Neural progenitor cell (in vitro differentiated cells): ENCODE measurements around the gene IFITM10. TPM values are rescaled to one million over a fixed set of nuclear protein-coding genes. Genes with fewer than 3 reads are reported as not detected.

Experiments
- DNase-seq: peaks from one replicate; pipeline ENCODE4 v3.0.0-alpha.2; 2016; ENCODE audit warnings: low spot score
- H2AFZ ChIP-seq: fragments of 200-600 bp; sonication (generic); replicated peaks from 2 replicates; pipeline ENCODE4 v1.6.1; 2016; ENCODE audit warnings: antibody characterized with exemption
- H3F3A ChIP-seq: fragments of 200-600 bp; sonication (generic); 2 replicates; pipeline ENCODE4 v1.6.1; 2016; ENCODE audit warnings: antibody characterized with exemption, low read depth
- H3K27ac ChIP-seq: fragments of 200-600 bp; sonication (generic); 2 replicates; pipeline ENCODE4 v1.5.1; 2016; ENCODE audit warnings: mild to moderate bottlenecking
- H3K27me3 ChIP-seq: fragments of 200-600 bp; sonication (generic); 2 replicates; pipeline ENCODE4 v1.6.1; 2016; ENCODE audit warnings: mild to moderate bottlenecking, moderate library complexity
- H3K36me3 ChIP-seq: fragments of 200-600 bp; sonication (generic); 2 replicates; pipeline ENCODE4 v1.5.1; 2016
- H3K4me1 ChIP-seq: fragments of 200-600 bp; sonication (generic); 2 replicates; pipeline ENCODE4 v1.6.1; 2016; ENCODE audit warnings: mixed run types
- H3K4me2 ChIP-seq: fragments of 200-600 bp; sonication (generic); 2 replicates; pipeline ENCODE4 v1.6.1; 2016
- H3K4me3 ChIP-seq: fragments of 200-600 bp; sonication (generic); 2 replicates; pipeline ENCODE4 v1.5.1; 2016
- H3K79me2 ChIP-seq: fragments of 200-600 bp; sonication (generic); 2 replicates; pipeline ENCODE4 v1.6.1; 2016; ENCODE audit warnings: low read depth
- H3K9ac ChIP-seq: fragments of 200-600 bp; sonication (generic); 2 replicates; pipeline ENCODE4 v1.6.1; 2016
- H3K9me3 ChIP-seq: fragments of 200-600 bp; sonication (generic); 2 replicates; pipeline ENCODE4 v1.5.1; 2016; ENCODE audit warnings: low read depth
- H4K20me1 ChIP-seq: fragments of 200-600 bp; sonication (generic); 2 replicates; pipeline ENCODE4 v1.6.1; 2016; ENCODE audit warnings: low read depth
- H3K27ac Mint-ChIP-seq: 3 replicates; pipeline ENCODE4 v1.8.0; 2021; ENCODE audit warnings: mixed read lengths
- H3K27me3 Mint-ChIP-seq: 2 replicates; pipeline ENCODE4 v1.8.0; 2022; ENCODE audit warnings: low read depth, mild to moderate bottlenecking, inconsistent platforms, moderate library complexity, mixed read lengths; ENCODE audit not compliant: insufficient read depth
- H3K36me3 Mint-ChIP-seq: 3 replicates; pipeline ENCODE4 v1.8.0; 2021; ENCODE audit warnings: mixed read lengths
- H3K4me1 Mint-ChIP-seq: 3 replicates; pipeline ENCODE4 v1.8.0; 2021; ENCODE audit warnings: mixed read lengths
- H3K4me3 Mint-ChIP-seq: 3 replicates; pipeline ENCODE4 v1.8.0; 2021; ENCODE audit warnings: mild to moderate bottlenecking, moderate library complexity, mixed read lengths
- H3K9me3 Mint-ChIP-seq: 3 replicates; pipeline ENCODE4 v1.8.0; 2020; ENCODE audit warnings: mixed read lengths
- EZH2 ChIP-seq: fragments of 200-600 bp; sonication (generic); IDR thresholded peaks from 2 replicates; pipeline ENCODE4 v1.6.1; 2017; ENCODE audit warnings: antibody characterized with exemption, mild to moderate bottlenecking, moderate library complexity
- EZH2phosphoT487 ChIP-seq: fragments of 200-600 bp; sonication (generic); IDR thresholded peaks from 2 replicates; pipeline ENCODE4 v1.6.1; 2017; ENCODE audit warnings: antibody characterized with exemption
- total RNA-seq: library from RNA; depleted of rRNA; stranded (reverse); fragments of >200 nt; gene quantifications from 2 replicates; pipeline ENCODE4 v1.2.3, GENCODE V29; 2015; ENCODE audit warnings: low replicate concordance
- TF ChIP-seq, protein P1 (sequence below): fragments of 200-600 bp; sonication (generic); IDR thresholded peaks from 2 replicates; pipeline ENCODE4 v1.5.1; 2017; ENCODE audit warnings: antibody characterized with exemption, mild to moderate bottlenecking

IFITM10 gene
- total RNA-seq, 1 donor from 2014 or later = not detected

DNA sequence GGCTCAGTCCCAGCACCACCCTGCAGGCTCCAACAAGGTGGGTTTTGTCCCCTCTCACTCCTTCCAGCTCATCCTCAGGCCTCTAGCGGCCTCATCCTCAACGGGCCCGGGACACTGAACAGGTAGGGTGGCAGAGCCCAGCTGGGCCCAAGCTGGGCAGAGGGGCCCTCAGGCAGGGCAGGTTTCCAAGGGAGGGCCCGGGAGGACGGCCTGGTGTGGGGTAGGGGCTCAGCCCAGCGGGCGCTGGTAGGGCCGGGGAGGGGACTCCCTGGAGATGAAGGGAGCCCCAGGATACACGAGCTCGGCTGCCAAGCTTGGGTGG is 2.5 kb upstream of the IFITM10 start:
- Mint-ChIP-seq H3K27me3 (peaks cover 17% of the 10 kb centered on the region), H3K4me3 (no peak overlapping the region), H3K36me3 (no peaks in the 10 kb centered on the region), H3K4me1 (peaks cover 12% of the 10 kb centered on the region), H3K27ac (no peak overlapping the region), H3K9me3 (no peaks in the 10 kb centered on the region)
- H3K9ac ChIP-seq = no peak overlapping the region
- no peak overlapping the region for H3K27ac ChIP-seq
- H4K20me1 ChIP-seq = peaks cover 8% of the 10 kb centered on the region
- H3K4me1 ChIP-seq = peaks cover 18% of the 10 kb centered on the region
- no peaks in the 10 kb centered on the region for H3K79me2 ChIP-seq
- H2AFZ ChIP-seq = no peak overlapping the region
- peaks cover 29% of the 10 kb centered on the region for H3K27me3 ChIP-seq
- no peaks in the 10 kb centered on the region for H3K9me3 ChIP-seq
- DNase-seq = peak; percentile 32
- no peak overlapping the region for H3K4me2 ChIP-seq
- H3K36me3 ChIP-seq = no peaks in the 10 kb centered on the region
- H3K4me3 ChIP-seq = no peak overlapping the region
- TF ChIP-seq EZH2 = no peak
- H3F3A ChIP-seq = peaks cover 6% of the 10 kb centered on the region

DNA sequence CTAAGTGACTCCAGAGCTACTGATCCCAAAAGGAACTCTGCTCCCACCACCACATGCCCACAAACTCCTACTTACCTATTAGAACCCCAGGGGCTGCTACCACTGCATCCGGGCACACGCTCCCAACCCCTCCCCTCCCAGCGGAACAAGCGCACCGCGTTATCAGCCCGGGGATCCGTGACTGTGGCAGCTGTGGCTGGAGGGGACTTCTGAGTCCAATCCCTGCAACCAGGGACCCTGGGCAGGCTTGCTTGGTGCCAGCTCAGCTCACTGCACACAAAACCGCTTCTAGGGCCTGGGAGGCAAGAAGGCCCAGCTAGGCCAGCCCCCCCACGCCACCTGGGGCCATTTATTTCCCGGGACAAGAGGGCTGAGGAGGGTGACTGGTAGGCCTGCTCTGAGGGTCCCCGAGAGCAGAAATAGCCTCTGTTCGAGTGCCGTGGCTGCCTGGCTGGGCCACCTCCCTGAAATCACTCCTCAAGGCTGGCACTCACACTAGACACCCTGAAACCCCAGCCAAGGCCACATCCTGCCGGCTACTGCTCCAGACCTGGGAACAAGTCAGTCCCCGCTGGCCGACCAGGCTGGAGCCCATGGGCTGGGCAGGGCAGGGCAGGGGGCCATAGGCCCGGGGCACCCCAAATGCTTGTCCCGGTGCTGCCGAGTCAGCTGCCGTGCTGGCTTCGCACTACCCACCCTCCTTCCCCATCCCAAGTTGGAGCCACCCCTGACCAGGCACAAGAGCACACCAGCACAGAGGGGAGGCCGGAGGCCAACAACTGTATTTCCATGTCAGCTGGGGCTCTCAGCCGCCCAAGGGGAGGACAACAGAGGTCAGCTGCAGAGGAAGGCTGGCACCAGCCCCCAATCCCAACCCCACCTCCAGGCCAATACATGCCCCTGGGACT is 1.9 kb upstream of the IFITM10 start:
- TF ChIP-seq, protein P1, sequence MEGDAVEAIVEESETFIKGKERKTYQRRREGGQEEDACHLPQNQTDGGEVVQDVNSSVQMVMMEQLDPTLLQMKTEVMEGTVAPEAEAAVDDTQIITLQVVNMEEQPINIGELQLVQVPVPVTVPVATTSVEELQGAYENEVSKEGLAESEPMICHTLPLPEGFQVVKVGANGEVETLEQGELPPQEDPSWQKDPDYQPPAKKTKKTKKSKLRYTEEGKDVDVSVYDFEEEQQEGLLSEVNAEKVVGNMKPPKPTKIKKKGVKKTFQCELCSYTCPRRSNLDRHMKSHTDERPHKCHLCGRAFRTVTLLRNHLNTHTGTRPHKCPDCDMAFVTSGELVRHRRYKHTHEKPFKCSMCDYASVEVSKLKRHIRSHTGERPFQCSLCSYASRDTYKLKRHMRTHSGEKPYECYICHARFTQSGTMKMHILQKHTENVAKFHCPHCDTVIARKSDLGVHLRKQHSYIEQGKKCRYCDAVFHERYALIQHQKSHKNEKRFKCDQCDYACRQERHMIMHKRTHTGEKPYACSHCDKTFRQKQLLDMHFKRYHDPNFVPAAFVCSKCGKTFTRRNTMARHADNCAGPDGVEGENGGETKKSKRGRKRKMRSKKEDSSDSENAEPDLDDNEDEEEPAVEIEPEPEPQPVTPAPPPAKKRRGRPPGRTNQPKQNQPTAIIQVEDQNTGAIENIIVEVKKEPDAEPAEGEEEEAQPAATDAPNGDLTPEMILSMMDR = no peak
- TF ChIP-seq EZH2phosphoT487 (no peak), EZH2 (no peak)
- Mint-ChIP-seq H3K36me3 (no peaks in the 10 kb centered on the region), H3K4me3 (no peak overlapping the region), H3K9me3 (no peaks in the 10 kb centered on the region), H3K27me3 (peaks cover 19% of the 10 kb centered on the region), H3K27ac (no peak overlapping the region), H3K4me1 (peaks cover 12% of the 10 kb centered on the region)
- Histone ChIP-seq H4K20me1 (peaks cover 8% of the 10 kb centered on the region), H3K4me1 (peaks cover 18% of the 10 kb centered on the region), H3K79me2 (no peaks in the 10 kb centered on the region), H3K27ac (no peak overlapping the region), H2AFZ (no peak overlapping the region), H3K36me3 (no peaks in the 10 kb centered on the region), H3K9ac (no peak overlapping the region), H3K27me3 (peaks cover 35% of the 10 kb centered on the region), H3K4me3 (no peak overlapping the region), H3F3A (peaks cover 6% of the 10 kb centered on the region), H3K4me2 (no peak overlapping the region), H3K9me3 (no peaks in the 10 kb centered on the region)
- no peak for DNase-seq

DNA sequence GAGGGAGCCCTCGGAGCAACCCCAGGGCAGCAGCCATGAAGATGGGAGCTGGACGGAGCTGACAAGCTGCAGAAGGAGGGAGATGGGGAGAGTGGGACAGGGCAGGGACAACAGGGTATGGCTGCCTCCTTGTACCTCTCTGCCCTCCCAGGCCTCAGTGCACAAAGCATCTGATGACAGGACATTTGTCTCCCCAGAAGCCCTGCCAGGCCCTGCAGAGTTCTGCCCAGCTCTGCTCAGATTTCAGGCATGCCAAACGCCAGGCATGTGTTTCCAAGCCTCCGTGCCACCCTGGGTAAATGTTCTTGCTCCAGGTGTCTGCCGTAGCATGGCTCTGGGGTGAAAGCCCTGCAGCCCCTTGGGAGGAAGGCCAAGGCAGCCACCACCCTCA is 1.1 kb upstream of the IFITM10 start:
- H3K4me1 ChIP-seq = peaks cover 18% of the 10 kb centered on the region
- Mint-ChIP-seq H3K4me1 (peaks cover 12% of the 10 kb centered on the region), H3K27ac (no peak overlapping the region)

More for the DNA sequence above, 1.1 kb upstream of the IFITM10 start:
- Mint-ChIP-seq H3K9me3 (no peaks in the 10 kb centered on the region), H3K4me3 (no peak overlapping the region), H3K27me3 (peaks cover 21% of the 10 kb centered on the region), H3K36me3 (no peaks in the 10 kb centered on the region)
- Histone ChIP-seq H3K27me3 (peaks cover 42% of the 10 kb centered on the region), H3K79me2 (no peaks in the 10 kb centered on the region), H4K20me1 (peaks cover 8% of the 10 kb centered on the region), H3K27ac (no peak overlapping the region), H3K36me3 (no peaks in the 10 kb centered on the region), H2AFZ (no peak overlapping the region), H3K9me3 (no peaks in the 10 kb centered on the region), H3K4me2 (no peak overlapping the region), H3K4me3 (no peak overlapping the region), H3K9ac (no peak overlapping the region), H3F3A (peaks cover 6% of the 10 kb centered on the region)
- TF ChIP-seq, protein P1 = no peak
- no peak for TF ChIP-seq EZH2phosphoT487
- TF ChIP-seq EZH2 = no peak
- DNase-seq = no peak
